GM21825 (cell line): ENCODE results near the gene NAPB.
"Not testable (repeated sequence)": the region's sequence is repeated elsewhere in the genome, so short reads cannot be mapped to it uniquely, and the experiment has no call there.

Experiments used
- ATAC-seq: cut with Tn5 transposase; IDR thresholded peaks from one replicate; pipeline ENCODE4 v1.9.1; 2021; ENCODE audit warnings: mild to moderate bottlenecking, moderate library complexity; ENCODE audit not compliant: unreplicated experiment

The NAPB gene

GRCh38 chr20:23420943-23421931 is at the start of gene NAPB:
TSS of gene NAPB (minus strand) at chr20:23421488. CDS start at chr20:23421402, 86 bp downstream.
- ATAC-seq, result peak; percentile 98

GRCh38 chr20:23466961-23467360 is 45.7 kb upstream of the NAPB start:
- ATAC-seq, result not testable (repeated sequence)

GRCh38 chr20:23461180-23461579 is 39.9 kb upstream of the NAPB start:
- ATAC-seq, result no peak

- no peak for ATAC-seq
Measured at GRCh38 chr20:23459461-23460150, 38.3 kb upstream of the NAPB start.

DNA sequence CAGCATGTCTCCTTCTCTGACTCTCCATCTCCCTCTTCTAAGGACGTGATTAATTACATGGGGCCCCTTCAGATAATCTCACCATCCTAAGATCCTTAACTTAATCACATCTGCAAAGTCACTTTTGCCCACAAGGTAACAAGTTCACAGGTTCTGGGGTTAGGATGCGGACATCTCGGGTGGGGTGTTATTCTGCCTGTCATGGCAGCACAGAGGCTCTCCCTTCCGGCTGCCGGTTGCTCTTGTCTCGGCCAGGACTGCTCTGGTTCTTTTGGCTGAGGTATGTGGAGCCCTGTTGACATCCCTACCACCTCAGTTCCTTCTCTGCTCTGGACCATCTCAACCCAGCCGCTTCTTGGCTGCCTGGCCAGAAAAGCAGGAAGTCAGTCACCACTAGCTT is 35.6 kb upstream of the NAPB start:
- ATAC-seq, result no peak

DNA sequence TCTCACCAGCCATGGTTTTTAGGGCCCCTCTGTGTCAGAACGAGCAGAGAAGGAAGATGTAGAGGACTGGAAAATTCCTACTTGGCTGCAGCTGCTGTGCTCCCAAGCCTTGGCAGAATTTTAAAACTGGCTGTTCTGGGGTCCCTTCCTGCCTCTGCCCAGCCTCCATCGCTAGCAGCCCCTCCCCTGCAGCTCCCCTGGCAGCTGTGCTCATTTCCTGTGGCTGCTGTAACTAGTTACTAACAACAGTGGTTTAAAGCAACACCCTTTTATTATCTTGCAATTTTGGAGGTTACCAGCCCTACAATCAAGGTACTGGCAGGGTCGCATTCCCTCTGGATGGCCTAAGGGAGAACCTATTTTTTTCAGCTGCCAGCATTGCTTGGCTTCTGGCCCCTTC is 35.1 kb upstream of the NAPB start:
- ATAC-seq, result no peak

DNA sequence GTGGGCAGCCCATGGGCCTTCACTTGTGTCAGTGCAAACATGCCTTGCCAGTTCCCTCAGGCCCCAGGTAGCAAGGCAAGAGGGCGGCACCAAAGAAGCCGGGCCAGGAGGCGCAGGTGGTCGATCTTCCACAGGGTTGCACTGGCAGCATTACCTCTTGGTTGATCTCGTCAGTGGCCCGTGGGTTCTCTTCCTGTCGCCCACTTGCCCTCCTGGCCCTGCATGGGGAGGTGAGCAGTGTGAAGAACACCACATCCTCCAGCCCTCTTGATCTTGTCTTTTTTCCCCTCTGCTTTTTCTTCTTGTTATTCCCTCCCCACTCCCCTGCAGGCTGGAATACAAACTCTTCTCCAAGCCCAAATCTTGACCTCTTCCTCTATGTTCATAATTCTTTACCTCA is 34.4 kb upstream of the NAPB start:
- no peak for ATAC-seq

DNA sequence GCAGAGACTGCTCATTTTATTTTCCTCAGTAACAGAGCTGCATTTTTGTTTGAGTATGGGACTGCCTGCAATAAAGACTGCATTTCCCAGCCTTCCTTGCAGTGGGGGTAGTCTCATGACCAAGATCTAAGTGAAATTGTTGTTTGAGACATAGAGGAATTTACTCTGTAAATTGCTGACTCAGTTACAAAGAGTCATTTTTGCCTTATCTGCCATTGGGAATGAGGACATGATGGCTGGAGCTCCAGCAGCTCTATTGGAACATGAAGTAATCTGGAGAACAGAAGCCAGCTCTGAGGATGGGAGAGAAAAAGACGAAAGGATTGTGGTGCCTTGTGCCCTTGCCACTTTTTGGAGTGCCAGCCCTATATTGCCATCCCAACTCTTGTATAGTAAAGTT is 33.5 kb upstream of the NAPB start:
- ATAC-seq, result no peak

DNA sequence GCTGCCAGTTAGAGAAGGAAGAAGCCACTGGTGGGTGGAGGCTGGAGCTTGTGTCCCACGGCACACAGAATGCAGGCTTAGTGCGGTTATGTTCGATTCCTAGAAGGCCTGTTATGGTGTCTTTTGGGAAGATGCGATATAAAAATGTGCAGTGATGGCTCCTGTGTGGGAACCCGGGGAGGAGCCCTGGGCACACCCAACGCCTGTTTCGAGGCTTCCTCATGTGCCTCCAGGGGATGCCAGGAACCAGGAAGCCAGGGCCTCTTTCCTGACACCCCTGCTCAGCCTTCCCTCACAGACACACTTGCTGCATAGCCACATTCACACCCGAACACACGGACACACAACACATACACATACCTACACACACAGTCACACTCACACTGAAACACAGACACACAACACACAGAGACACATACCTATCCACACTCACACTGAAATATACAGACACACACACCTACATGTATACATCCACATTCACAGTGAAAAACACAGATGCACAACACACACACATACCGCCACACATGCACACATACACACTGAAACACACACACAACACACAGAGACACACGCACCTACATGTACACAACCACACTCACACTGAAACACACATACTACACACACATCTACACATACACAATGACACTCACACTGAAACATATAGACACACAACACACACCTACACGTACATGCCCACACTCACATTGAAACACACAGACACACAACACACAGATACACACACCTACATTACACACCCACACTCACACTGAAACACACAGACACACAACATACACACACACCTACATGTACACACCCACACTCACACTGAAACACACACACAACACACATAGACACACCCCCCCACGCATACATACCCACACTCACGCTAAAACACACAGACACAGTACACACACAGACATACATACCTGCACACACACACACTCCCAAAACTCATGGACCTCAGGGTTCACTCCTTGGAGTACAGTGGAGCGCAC is 32.6 kb upstream of the NAPB start:
- ATAC-seq, result no peak

GRCh38 chr20:23452776-23453175 is 31.5 kb upstream of the NAPB start, which contains the start of gene CST11:
TSS of gene CST11 (minus strand) at chr20:23452876. CDS start at chr20:23452811, 65 bp downstream.
- ATAC-seq, result no peak

GRCh38 chr20:23451956-23452487 is 30.7 kb upstream of the NAPB start:
- ATAC-seq, result no peak

DNA sequence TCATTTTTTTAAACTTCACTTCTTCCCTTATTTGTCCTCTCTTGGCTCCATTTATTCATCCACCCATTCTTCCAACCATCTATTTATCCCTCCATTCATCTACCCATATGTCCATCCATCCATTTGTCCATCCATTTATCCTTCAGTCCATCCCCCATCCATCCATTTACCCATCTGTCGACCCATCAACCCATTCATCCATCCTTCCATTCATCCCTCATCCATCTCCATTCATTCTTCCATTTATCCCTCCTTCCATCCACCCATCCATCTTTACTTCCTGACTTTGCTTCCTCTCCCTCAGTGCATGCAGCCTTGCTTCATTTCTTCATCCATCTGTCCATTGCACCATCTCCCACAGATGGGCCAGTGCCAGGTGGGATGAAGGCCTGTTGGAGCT is 29.6 kb upstream of the NAPB start:
- no peak for ATAC-seq

- ATAC-seq, result no peak
Measured at GRCh38 chr20:23449421-23449820, 28.1 kb upstream of the NAPB start.

DNA sequence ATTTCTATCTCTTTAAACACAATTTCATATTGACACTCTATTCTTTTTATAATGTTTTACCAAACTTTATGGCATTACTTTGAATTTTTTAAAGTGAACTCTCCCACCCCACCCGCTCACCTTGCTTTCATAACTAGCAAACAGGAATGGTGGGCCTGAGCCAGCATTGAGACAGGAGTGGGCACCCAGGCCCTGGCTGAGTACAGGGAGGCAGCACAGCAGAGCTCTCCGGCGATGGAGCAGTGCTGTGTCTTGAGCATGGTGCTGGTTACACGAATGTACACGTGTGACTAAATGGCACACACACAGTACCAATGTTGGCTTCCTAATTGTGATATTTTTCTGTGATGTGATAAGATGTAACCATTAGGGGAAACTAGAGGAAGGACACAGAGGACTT is 26.9 kb upstream of the NAPB start:
- no peak for ATAC-seq

GRCh38 chr20:23446505-23446904 is 25.2 kb upstream of the NAPB start:
- ATAC-seq, result no peak

- no peak for ATAC-seq
Measured at GRCh38 chr20:23445596-23446217, 24.4 kb upstream of the NAPB start.

DNA sequence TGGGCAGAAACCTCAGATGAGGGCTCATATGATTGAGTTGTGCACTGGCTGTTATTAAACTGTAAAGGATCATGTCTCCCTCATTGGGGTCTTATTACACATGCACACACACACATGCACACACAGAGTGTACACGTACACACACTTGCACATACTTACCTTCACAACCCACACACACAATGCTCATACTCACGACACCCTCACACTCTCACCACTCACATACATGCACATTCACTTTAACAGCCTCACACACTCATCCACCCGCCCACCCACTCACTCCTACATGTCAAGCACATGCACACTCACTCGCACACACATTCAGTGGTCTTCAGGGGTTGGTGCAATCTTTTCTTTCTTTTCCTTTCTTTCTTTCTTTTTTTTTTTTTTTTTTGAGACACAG is 23.6 kb upstream of the NAPB start:
- no peak for ATAC-seq

DNA sequence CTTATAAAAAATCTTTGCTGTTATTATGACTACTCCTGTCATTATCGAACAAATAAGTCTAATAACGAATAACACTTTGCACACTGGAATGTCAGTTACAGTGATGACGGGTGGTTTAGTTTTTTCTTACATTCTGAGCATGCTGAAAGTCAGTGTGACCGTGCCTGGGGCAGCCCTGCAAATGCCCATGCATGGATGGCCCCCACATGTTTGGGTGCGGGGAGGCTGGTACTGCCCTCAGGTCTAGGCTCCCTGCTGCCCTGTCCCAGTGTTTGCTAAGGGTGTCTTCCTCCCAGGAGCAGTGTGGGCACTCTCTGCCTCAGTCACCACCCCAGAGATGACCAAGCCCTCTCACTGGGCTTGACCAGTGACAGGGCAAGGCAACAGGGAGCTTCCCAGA is 21.1 kb upstream of the NAPB start:
- ATAC-seq, result no peak

GRCh38 chr20:23441850-23442313 is 20.6 kb upstream of the NAPB start:
- ATAC-seq, result no peak

GRCh38 chr20:23440004-23440403 is 18.7 kb upstream of the NAPB start:
- ATAC-seq, result no peak
